ENCODE measurements around the gene GPD2.
A peak's percentile ranks its signal among the peaks of the same experiment; 100 is the strongest.

GPD2 gene

GRCh38 chr2:156436497-156437085, 412 bp downstream of the GPD2 start:
- peak; percentile 31 to 58 for DNase-seq

GRCh38 chr2:156437272-156437930, 1.2 kb downstream of the GPD2 start:
- DNase-seq = peak; percentile 95 to 96

- no peak for DNase-seq
These were observed 1.8 kb downstream of the GPD2 start for GRCh38 chr2:156437931-156438410.

GRCh38 chr2:156443089-156443488, 6.9 kb downstream of the GPD2 start:
- no peak for DNase-seq

- no peak for DNase-seq
These were observed 9.4 kb downstream of the GPD2 start for GRCh38 chr2:156445296-156446220.

- no peak for DNase-seq
These were observed 11.6 kb downstream of the GPD2 start for GRCh38 chr2:156447761-156448160.

GRCh38 chr2:156448766-156449165, 12.6 kb downstream of the GPD2 start:
- no peak for DNase-seq

- no peak for DNase-seq
These were observed 16.8 kb downstream of the GPD2 start for GRCh38 chr2:156452971-156453370.

GRCh38 chr2:156455361-156455975, 19.3 kb downstream of the GPD2 start:
- peak in 1 of 2 donors; percentile 33 for DNase-seq

GRCh38 chr2:156456616-156457015, 20.4 kb downstream of the GPD2 start:
- no peak for DNase-seq

GRCh38 chr2:156457523-156458517, 21.6 kb downstream of the GPD2 start:
- peak; percentile 40 to 59 for DNase-seq

GRCh38 chr2:156459720-156460119, 23.5 kb downstream of the GPD2 start:
- DNase-seq = no peak

GRCh38 chr2:156464106-156464505, 27.9 kb downstream of the GPD2 start:
- no peak for DNase-seq

GRCh38 chr2:156465573-156465972, 29.4 kb downstream of the GPD2 start:
- no peak for DNase-seq

GRCh38 chr2:156466739-156467405, 30.7 kb downstream of the GPD2 start:
- no peak for DNase-seq

GRCh38 chr2:156470975-156471583, 34.9 kb downstream of the GPD2 start:
- DNase-seq = peak in 1 of 2 donors; percentile 32

- no peak for DNase-seq
These were observed 35.6 kb downstream of the GPD2 start for GRCh38 chr2:156471762-156472161.

GRCh38 chr2:156472686-156473085, 36.5 kb downstream of the GPD2 start:
- DNase-seq = no peak

- no peak for DNase-seq
These were observed 37.3 kb downstream of the GPD2 start for GRCh38 chr2:156473445-156473844.

- DNase-seq = no peak
These were observed 38.2 kb downstream of the GPD2 start for GRCh38 chr2:156474401-156474800.
